GM23338 (cell line): ENCODE results near the gene RPL32. TPM values are rescaled to one million over a fixed set of nuclear protein-coding genes. Genes with fewer than 3 reads are reported as not detected.

Source experiments
- ATAC-seq: fragments of 200-7000 bp; cut with Tn5 transposase; 3 replicates; pipeline ENCODE4 v1.9.1; 2020
- DNase-seq: peaks from one replicate; pipeline ENCODE4 v3.0.0-alpha.2; 2015; ENCODE audit warnings: low spot score
- H2AFZ ChIP-seq: fragments of 200-600 bp; sonication (generic); 2 replicates; pipeline ENCODE4 v1.8.0; 2016; ENCODE audit warnings: antibody characterized with exemption, mild to moderate bottlenecking, moderate library complexity
- H3F3A ChIP-seq: fragments of 200-600 bp; sonication (generic); replicated peaks from 2 replicates; pipeline ENCODE4 v1.8.0; 2017; ENCODE audit warnings: antibody characterized with exemption, mixed run types, low read depth
- H3K27ac ChIP-seq: fragments of 200-600 bp; sonication (generic); 2 replicates; pipeline ENCODE4 v1.6.1; 2016; ENCODE audit warnings: low read depth
- H3K27me3 ChIP-seq: fragments of 200-600 bp; sonication (generic); 2 replicates; pipeline ENCODE4 v1.8.0; 2016; ENCODE audit warnings: mild to moderate bottlenecking, mixed run types, moderate library complexity; ENCODE audit not compliant: insufficient read depth
- H3K36me3 ChIP-seq: fragments of 200-600 bp; sonication (generic); 2 replicates; pipeline ENCODE4 v1.8.0; 2016; ENCODE audit warnings: mild to moderate bottlenecking; ENCODE audit not compliant: insufficient read depth
- H3K4me1 ChIP-seq: fragments of 200-600 bp; sonication (generic); 2 replicates; pipeline ENCODE4 v1.8.0; 2016; ENCODE audit warnings: mild to moderate bottlenecking, moderate library complexity; ENCODE audit not compliant: insufficient read depth
- H3K4me2 ChIP-seq: fragments of 200-600 bp; sonication (generic); 2 replicates; pipeline ENCODE4 v1.7.1; 2017; ENCODE audit warnings: mixed run types
- H3K4me3 ChIP-seq: fragments of 200-600 bp; sonication (generic); 2 replicates; pipeline ENCODE4 v1.6.1; 2016; ENCODE audit warnings: mixed run types
- H3K79me2 ChIP-seq: fragments of 200-600 bp; sonication (generic); replicated peaks from 2 replicates; pipeline ENCODE4 v1.8.0; 2017; ENCODE audit warnings: mild to moderate bottlenecking; ENCODE audit not compliant: insufficient read depth
- H3K9me2 ChIP-seq: fragments of 200-600 bp; sonication (generic); 2 replicates; pipeline ENCODE4 v1.8.0; 2017; ENCODE audit not compliant: insufficient read depth
- H4K20me1 ChIP-seq: fragments of 200-600 bp; sonication (generic); replicated peaks from 2 replicates; pipeline ENCODE4 v1.8.0; 2017; ENCODE audit warnings: mild to moderate bottlenecking; ENCODE audit not compliant: insufficient read depth
- H3K27ac Mint-ChIP-seq: 2 replicates; pipeline ENCODE4 v1.8.0; 2020; ENCODE audit warnings: inconsistent platforms, mild to moderate bottlenecking, moderate library complexity, mixed read lengths
- H3K27me3 Mint-ChIP-seq: 3 replicates; pipeline ENCODE4 v1.8.0; 2022; ENCODE audit warnings: low read depth, mild to moderate bottlenecking, moderate library complexity, mixed read lengths, inconsistent platforms; ENCODE audit not compliant: insufficient read depth, poor library complexity
- H3K36me3 Mint-ChIP-seq: 3 replicates; pipeline ENCODE4 v1.8.0; 2021; ENCODE audit warnings: low read depth, mild to moderate bottlenecking, inconsistent platforms, moderate library complexity, mixed read lengths
- H3K4me1 Mint-ChIP-seq: 3 replicates; pipeline ENCODE4 v1.8.0; 2020; ENCODE audit warnings: mild to moderate bottlenecking, inconsistent platforms, mixed read lengths
- H3K4me3 Mint-ChIP-seq: 3 replicates; pipeline ENCODE4 v1.8.0; 2021; ENCODE audit warnings: moderate library complexity, mild to moderate bottlenecking, inconsistent platforms, mixed read lengths
- H3K9me3 Mint-ChIP-seq: 3 replicates; pipeline ENCODE4 v1.8.0; 2020; ENCODE audit warnings: moderate library complexity, mild to moderate bottlenecking, inconsistent platforms, mixed read lengths
- CTCF ChIP-seq, 2 experiments: fragments of 200-600 bp in 1 of 2; sonication (generic) in 1 of 2; conservative IDR thresholded peaks; 2 replicates each; pipeline versions ENCODE4 v1.5.1 to v1.6.1; 2016 to 2017; ENCODE audit warnings: antibody characterized with exemption in 2 of 2, low read depth in 2 of 2, mild to moderate bottlenecking in 2 of 2, moderate library complexity in 1 of 2
- ETS1 ChIP-seq: IDR thresholded peaks from 2 replicates; pipeline ENCODE4 v1.6.1; 2016; ENCODE audit warnings: antibody characterized with exemption
- POLR2AphosphoS5 ChIP-seq: IDR thresholded peaks from 2 replicates; pipeline ENCODE4 v1.6.1; 2016; ENCODE audit warnings: antibody characterized with exemption, low read depth
- REST ChIP-seq: IDR thresholded peaks from one replicate; pipeline ENCODE4 v1.6.1; 2018; ENCODE audit warnings: antibody characterized with exemption; ENCODE audit not compliant: unreplicated experiment
- STAT1 ChIP-seq: IDR thresholded peaks from one replicate; pipeline ENCODE4 v1.6.1; 2016; ENCODE audit warnings: antibody characterized with exemption; ENCODE audit not compliant: unreplicated experiment
- ZNF462 ChIP-seq: fragments of 250-450 bp; sonication (Bioruptor Pico); IDR thresholded peaks from 2 replicates; pipeline ENCODE4 v1.5.0; 2020; ENCODE audit warnings: mild to moderate bottlenecking, moderate library complexity
- long read RNA-seq: library from polyadenylated mRNA; unstranded; transcript quantifications from one replicate; pipeline ENCODE4 v2.0.0, GENCODE V29; 2020; ENCODE audit not compliant: unreplicated experiment
- polyA plus RNA-seq: library from polyadenylated mRNA; unstranded; fragments of >200 nt; fragmentation: Nextera tagmentation; extraction: Ambion mirVana; gene quantifications from 2 replicates; pipeline ENCODE4 v1.2.1, GENCODE V29; 2016
- total RNA-seq: library from RNA; depleted of rRNA; stranded (reverse); fragments of >200 nt; shearing (Covaris generic); gene quantifications from 2 replicates; pipeline ENCODE4 v1.2.3, GENCODE V29; 2014; rRNA removed

RPL32 gene
- total RNA-seq, result 561 and 772 TPM in 2 replicates
- polyA plus RNA-seq, result 2,550 and 2,858 TPM in 2 replicates
- long read RNA-seq, transcript RPL32-202 (3 exons, 1,734 nt), result minor isoform, 68 of 1,689 reads
- long read RNA-seq, transcript RPL32-204 (4 exons, 2,117 nt), result major isoform, 1,608 of 1,689 reads
- long read RNA-seq, partial matches to known transcripts, result 0 of 1,689 reads
- long read RNA-seq, other reads (novel, unspliced or antisense), result 8 of 1,689 reads

GRCh38 chr3:12841149-12841969 is at the start of gene RPL32:
Gene RPL32 (minus strand): TSS chr3:12841565. CDS start chr3:12840237, 1,328 bp downstream.
- H3K4me1 ChIP-seq, result peaks cover 39% of the 10 kb centered on the region
- peaks cover 43% of the 10 kb centered on the region for H3F3A ChIP-seq
- H3K36me3 ChIP-seq, result peaks cover 45% of the 10 kb centered on the region
- H2AFZ ChIP-seq, result peak within 1 kb of the TSS; percentile 8; the same call in 1 of the 2 replicates
- H3K9me3 Mint-ChIP-seq, result peaks cover 12% of the 10 kb centered on the region
- TF ChIP-seq POLR2AphosphoS5, result peak; percentile 99
- no peak for TF ChIP-seq ZNF462 (CRISPR knock-in tag)
- TF ChIP-seq STAT1, result no peak
- peak; percentile 89 for TF ChIP-seq ETS1
- TF ChIP-seq REST, result no peak
- TF ChIP-seq CTCF (conservative IDR thresholded peaks at IDR 0.05; ENCODE audit: low read depth in 2 of 2), result peak; percentile 79 to 86
- peaks cover 42% of the 10 kb centered on the region for H4K20me1 ChIP-seq
- peak within 1 kb of the TSS; percentile 76 for H3K27ac ChIP-seq
- H3K9me2 ChIP-seq, result no peaks in the 10 kb centered on the region
- peak; percentile 87 for ATAC-seq
- peak within 1 kb of the TSS; percentile 94 for H3K4me3 ChIP-seq
- no peaks in the 10 kb centered on the region for H3K27me3 ChIP-seq
- H3K27me3 Mint-ChIP-seq, result peaks cover 21% of the 10 kb centered on the region
- H3K4me2 ChIP-seq, result peak within 1 kb of the TSS; percentile 100
- peaks cover 50% of the 10 kb centered on the region for H3K79me2 ChIP-seq
- DNase-seq, result peak; percentile 98
- peak within 1 kb of the TSS; percentile 99 for H3K4me3 Mint-ChIP-seq
- H3K27ac Mint-ChIP-seq, result peak within 1 kb of the TSS; percentile 99
- H3K4me1 Mint-ChIP-seq, result peaks cover 48% of the 10 kb centered on the region
- peaks cover 60% of the 10 kb centered on the region for H3K36me3 Mint-ChIP-seq
